Natural killer cell (primary cell): ENCODE measurements around the gene WWTR1. TPM values are rescaled to one million over a fixed set of nuclear protein-coding genes. Genes with fewer than 3 reads are reported as not detected.

Source experiments
- ATAC-seq, 3 donors: fragments of 150-1000 bp in 2 of 3; fragments of 200-7000 bp in 1 of 3; cut with Tn5 transposase; 1 replicate in 1 of 3; 2 replicates in 2 of 3; pipeline ENCODE4 v1.10.0; 2021; ENCODE audit warnings: mild to moderate bottlenecking in 2 of 3, moderate library complexity in 2 of 3
- DNase-seq, 2 donors: peaks; one replicate each; pipeline versions ENCODE4 v3.0.0 to v3.0.0-alpha.2; 2013 to 2021; ENCODE audit warnings: mixed read lengths in 1 of 2
- H3K27ac ChIP-seq: one replicate; pipeline ENCODE4 v1.5.1; 2013; ENCODE audit warnings: mild to moderate bottlenecking, low read length
- H3K27me3 ChIP-seq: one replicate; pipeline ENCODE4 v1.6.1; 2013; ENCODE audit warnings: low read length; ENCODE audit not compliant: control insufficient read depth, insufficient read depth
- H3K36me3 ChIP-seq: one replicate; pipeline ENCODE4 v1.6.1; 2013; ENCODE audit warnings: low read length; ENCODE audit not compliant: control insufficient read depth, insufficient read depth
- H3K4me1 ChIP-seq: one replicate; pipeline ENCODE4 v1.6.1; 2013; ENCODE audit warnings: low read length; ENCODE audit not compliant: control insufficient read depth, insufficient read depth
- H3K4me3 ChIP-seq: one replicate; pipeline ENCODE4 v1.5.1; 2013; ENCODE audit warnings: low read length
- H3K9me3 ChIP-seq: one replicate; pipeline ENCODE4 v1.6.1; 2013; ENCODE audit warnings: low read length; ENCODE audit not compliant: control insufficient read depth, insufficient read depth
- H3K27ac Mint-ChIP-seq, 2 donors: one replicate each; pipeline ENCODE4 v1.8.0; 2022; ENCODE audit warnings: mild to moderate bottlenecking in 2 of 2, mixed read lengths in 2 of 2, moderate library complexity in 1 of 2
- H3K27me3 Mint-ChIP-seq, 2 donors: one replicate each; pipeline ENCODE4 v1.8.0; 2022; ENCODE audit warnings: low read depth in 2 of 2, mixed read lengths in 2 of 2
- H3K36me3 Mint-ChIP-seq: one replicate; pipeline ENCODE4 v1.8.0; 2022; ENCODE audit warnings: mixed read lengths
- H3K4me1 Mint-ChIP-seq, 2 donors: one replicate each; pipeline ENCODE4 v1.8.0; 2022; ENCODE audit warnings: mixed read lengths in 2 of 2
- H3K4me3 Mint-ChIP-seq: one replicate; pipeline ENCODE4 v1.8.0; 2022; ENCODE audit warnings: mild to moderate bottlenecking, moderate library complexity, mixed read lengths
- H3K9me3 Mint-ChIP-seq, 2 donors: one replicate each; pipeline ENCODE4 v1.8.0; 2022; ENCODE audit warnings: mixed read lengths in 2 of 2
- CTCF ChIP-seq: fragments of 200-600 bp; IDR thresholded peaks from one replicate; pipeline ENCODE4 v1.8.0; 2022; ENCODE audit warnings: antibody characterized with exemption
- WGBS: methylation state at CpG from one replicate; pipeline ENCODE4 v1.1.7; 2013; ENCODE audit warnings: missing lambda C conversion rate; ENCODE audit not compliant: insufficient coverage; 5-methylcytosine and 5-hydroxymethylcytosine counted together
- intact Hi-C: fragments of 100-400 bp; cut with micrococcal nuclease; formaldehyde crosslinking; loops from one replicate; pipeline ENCODE4 v1.14.2; 2022
- total RNA-seq, 4 donors: library from RNA; stranded (reverse); fragments of 120-200 nt in 1 of 4; gene quantifications; one replicate each; pipeline versions ENCODE4 v1.2.3 to v1.2.4, GENCODE V29; 2013 to 2022

Gene WWTR1
- total RNA-seq, 3 donors from 2014 or later (not counting 1 experiment from before 2014, with no cell fraction given): 0.72 to 1.1 (median 0.73) TPM

GRCh38 chr3:149678351-149678950, 20.6 kb upstream of the WWTR1 start:
- H3K4me1 ChIP-seq: no peaks in the 10 kb centered on the region
- H3K4me1 Mint-ChIP-seq: no peaks in the 10 kb centered on the region
- 91% methylated on average over 7 of the region's 7 CpGs for WGBS
- no peaks in the 10 kb centered on the region for H3K9me3 ChIP-seq
- no peaks in the 10 kb centered on the region for H3K36me3 ChIP-seq
- H3K9me3 Mint-ChIP-seq: no peaks in the 10 kb centered on the region
- TF ChIP-seq CTCF: no peak
- no peak overlapping the region for H3K4me3 ChIP-seq
- no peak overlapping the region for H3K4me3 Mint-ChIP-seq
- ATAC-seq (no peak), DNase-seq (no peak)
- H3K27me3 Mint-ChIP-seq: peaks cover 9 to 17% of the 10 kb centered on the region in 2 donors
- H3K27ac Mint-ChIP-seq: no peak overlapping the region
- no peak overlapping the region for H3K27ac ChIP-seq
- no peaks in the 10 kb centered on the region for H3K27me3 ChIP-seq
- intact Hi-C loops: no loop called here
- H3K36me3 Mint-ChIP-seq: no peaks in the 10 kb centered on the region

- Mint-ChIP-seq H3K36me3 (no peaks in the 10 kb centered on the region), H3K9me3 (no peaks in the 10 kb centered on the region), H3K27me3 (peaks cover 12 to 17% of the 10 kb centered on the region in 2 donors), H3K4me3 (no peak overlapping the region), H3K27ac (no peak overlapping the region), H3K4me1 (no peaks in the 10 kb centered on the region)
- DNase-seq (no peak), ATAC-seq (no peak)
- Histone ChIP-seq H3K36me3 (no peaks in the 10 kb centered on the region), H3K27ac (no peak overlapping the region), H3K4me1 (no peaks in the 10 kb centered on the region), H3K27me3 (no peaks in the 10 kb centered on the region), H3K9me3 (no peaks in the 10 kb centered on the region), H3K4me3 (no peak overlapping the region)
- TF ChIP-seq CTCF: no peak
- intact Hi-C loops: no loop called here
- 91% methylated on average over 1 of the region's 1 CpG for WGBS
Measured at GRCh38 chr3:149673393-149673792, 15.6 kb upstream of the WWTR1 start.

- DNase-seq (no peak), ATAC-seq (no peak)
- Histone ChIP-seq H3K27ac (no peak overlapping the region), H3K36me3 (no peaks in the 10 kb centered on the region), H3K4me3 (no peak overlapping the region), H3K4me1 (no peaks in the 10 kb centered on the region), H3K27me3 (no peaks in the 10 kb centered on the region), H3K9me3 (no peaks in the 10 kb centered on the region)
- no peaks in the 10 kb centered on the region for H3K36me3 Mint-ChIP-seq
- H3K27me3 Mint-ChIP-seq: peaks cover 14 to 15% of the 10 kb centered on the region in 2 donors
- no peaks in the 10 kb centered on the region for H3K9me3 Mint-ChIP-seq
- no peak for TF ChIP-seq CTCF
- no peak overlapping the region for H3K4me3 Mint-ChIP-seq
- 73% methylated on average over 10 of the region's 10 CpGs for WGBS
- intact Hi-C loops: no loop called here
- H3K4me1 Mint-ChIP-seq: no peaks in the 10 kb centered on the region
- no peak overlapping the region for H3K27ac Mint-ChIP-seq
Measured at GRCh38 chr3:149670742-149671492, 13.1 kb upstream of the WWTR1 start.
